ENCODE results near the gene CHAMP1.

CHAMP1 gene

GRCh38 chr13:114284680-114285079, 29.6 kb upstream of the CHAMP1 start:
- in situ Hi-C loops (cut with HindIII; ENCODE audit: low sequenced_read_pairs) = no loop called here
- TF ChIP-seq, protein P1, sequence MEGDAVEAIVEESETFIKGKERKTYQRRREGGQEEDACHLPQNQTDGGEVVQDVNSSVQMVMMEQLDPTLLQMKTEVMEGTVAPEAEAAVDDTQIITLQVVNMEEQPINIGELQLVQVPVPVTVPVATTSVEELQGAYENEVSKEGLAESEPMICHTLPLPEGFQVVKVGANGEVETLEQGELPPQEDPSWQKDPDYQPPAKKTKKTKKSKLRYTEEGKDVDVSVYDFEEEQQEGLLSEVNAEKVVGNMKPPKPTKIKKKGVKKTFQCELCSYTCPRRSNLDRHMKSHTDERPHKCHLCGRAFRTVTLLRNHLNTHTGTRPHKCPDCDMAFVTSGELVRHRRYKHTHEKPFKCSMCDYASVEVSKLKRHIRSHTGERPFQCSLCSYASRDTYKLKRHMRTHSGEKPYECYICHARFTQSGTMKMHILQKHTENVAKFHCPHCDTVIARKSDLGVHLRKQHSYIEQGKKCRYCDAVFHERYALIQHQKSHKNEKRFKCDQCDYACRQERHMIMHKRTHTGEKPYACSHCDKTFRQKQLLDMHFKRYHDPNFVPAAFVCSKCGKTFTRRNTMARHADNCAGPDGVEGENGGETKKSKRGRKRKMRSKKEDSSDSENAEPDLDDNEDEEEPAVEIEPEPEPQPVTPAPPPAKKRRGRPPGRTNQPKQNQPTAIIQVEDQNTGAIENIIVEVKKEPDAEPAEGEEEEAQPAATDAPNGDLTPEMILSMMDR (IDR thresholded peaks at IDR 0.05; ENCODE audit: low read depth, low read length) = no peak

GRCh38 chr13:114285166-114285808, 29.0 kb upstream of the CHAMP1 start:
- in situ Hi-C loops (cut with HindIII; ENCODE audit: low sequenced_read_pairs) = no loop called here
- TF ChIP-seq, protein P1 (IDR thresholded peaks at IDR 0.05; ENCODE audit: low read depth, low read length) = no peak
- DNase-seq (ENCODE audit: low read depth, low spot score) = peak; percentile 51
- no peak overlapping the region for H3K4me3 ChIP-seq (ENCODE audit: low read depth, low read length)

More at GRCh38 chr13:114284680-114285079, 29.6 kb upstream of the CHAMP1 start:
- no peak overlapping the region for H3K4me3 ChIP-seq (ENCODE audit: low read depth, low read length)
- no peak for DNase-seq (ENCODE audit: low read depth, low spot score)

DNA sequence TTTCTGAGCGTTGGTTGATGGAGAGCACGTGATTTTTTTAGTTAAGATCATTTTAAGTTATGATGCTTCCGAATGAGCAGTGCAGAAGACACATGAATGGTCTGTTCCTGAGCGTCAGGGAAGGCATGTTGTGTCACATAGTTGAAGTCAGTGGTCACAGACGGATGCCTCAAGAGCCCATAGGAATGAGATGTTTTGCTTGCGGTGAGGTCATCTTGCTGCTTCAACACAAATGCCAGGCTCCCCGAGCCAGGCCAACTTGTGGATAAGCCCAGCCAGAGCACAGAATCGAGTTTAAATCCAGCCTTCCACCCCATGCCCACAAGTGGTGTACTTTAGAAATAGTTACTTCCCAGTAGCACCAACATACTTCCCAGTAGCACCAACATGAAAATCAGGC, 27.5 kb upstream of the CHAMP1 start:
- in situ Hi-C loops (cut with HindIII; ENCODE audit: low sequenced_read_pairs) = no loop called here
- no peak overlapping the region for H3K4me3 ChIP-seq (ENCODE audit: low read depth, low read length)
- TF ChIP-seq, protein P1 (IDR thresholded peaks at IDR 0.05; ENCODE audit: low read depth, low read length) = no peak
- DNase-seq (ENCODE audit: low read depth, low spot score) = peak; percentile 62

DNA sequence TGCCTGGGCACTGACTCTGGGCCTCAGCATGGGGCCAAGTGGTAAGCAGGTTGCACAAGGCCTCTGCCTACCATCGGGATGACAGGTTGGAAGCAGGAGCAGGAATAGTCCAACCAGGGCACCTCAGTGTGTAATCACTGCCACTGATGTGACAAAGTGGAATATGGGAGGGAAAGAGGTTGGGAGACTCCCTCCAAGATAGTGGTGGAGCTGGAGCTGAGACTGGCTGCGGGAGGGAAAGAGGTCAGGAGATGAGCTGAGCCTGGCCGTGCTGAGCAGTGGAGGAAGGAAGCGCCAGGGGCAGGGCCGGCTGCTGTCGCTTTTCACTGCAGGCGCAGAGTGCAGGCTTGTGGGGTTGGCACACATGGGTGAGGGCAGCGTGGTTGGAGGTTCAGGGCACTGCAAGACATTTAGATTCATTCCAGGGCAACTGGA, 26.1 kb upstream of the CHAMP1 start:
- DNase-seq (ENCODE audit: low read depth, low spot score) = no peak
- in situ Hi-C loops (cut with HindIII; ENCODE audit: low sequenced_read_pairs) = no loop called here
- TF ChIP-seq, protein P1 (IDR thresholded peaks at IDR 0.05; ENCODE audit: low read depth, low read length) = no peak
- no peak overlapping the region for H3K4me3 ChIP-seq (ENCODE audit: low read depth, low read length)

- no peak overlapping the region for H3K4me3 ChIP-seq (ENCODE audit: low read depth, low read length)
- TF ChIP-seq, protein P1 (IDR thresholded peaks at IDR 0.05; ENCODE audit: low read depth, low read length) = no peak
- no peak for DNase-seq (ENCODE audit: low read depth, low spot score)
- in situ Hi-C loops (cut with HindIII; ENCODE audit: low sequenced_read_pairs) = no loop called here
Measured at GRCh38 chr13:114296448-114296847, 17.9 kb upstream of the CHAMP1 start.

GRCh38 chr13:114296902-114297301, 17.4 kb upstream of the CHAMP1 start:
- no peak overlapping the region for H3K4me3 ChIP-seq (ENCODE audit: low read depth, low read length)
- in situ Hi-C loops (cut with HindIII; ENCODE audit: low sequenced_read_pairs) = no loop called here
- no peak for DNase-seq (ENCODE audit: low read depth, low spot score)
- TF ChIP-seq, protein P1 (IDR thresholded peaks at IDR 0.05; ENCODE audit: low read depth, low read length) = no peak
